ENCODE data around the gene GTPBP3. TPM values are rescaled to one million over a fixed set of nuclear protein-coding genes. Genes with fewer than 3 reads are reported as not detected.

GTPBP3 gene
- total and polyA plus RNA-seq, 9 of the 15 experiments (the other 6 are each of a cell fraction or from before 2014, with no cell fraction given) = 4.9 to 124 (median 22.6) TPM

DNA sequence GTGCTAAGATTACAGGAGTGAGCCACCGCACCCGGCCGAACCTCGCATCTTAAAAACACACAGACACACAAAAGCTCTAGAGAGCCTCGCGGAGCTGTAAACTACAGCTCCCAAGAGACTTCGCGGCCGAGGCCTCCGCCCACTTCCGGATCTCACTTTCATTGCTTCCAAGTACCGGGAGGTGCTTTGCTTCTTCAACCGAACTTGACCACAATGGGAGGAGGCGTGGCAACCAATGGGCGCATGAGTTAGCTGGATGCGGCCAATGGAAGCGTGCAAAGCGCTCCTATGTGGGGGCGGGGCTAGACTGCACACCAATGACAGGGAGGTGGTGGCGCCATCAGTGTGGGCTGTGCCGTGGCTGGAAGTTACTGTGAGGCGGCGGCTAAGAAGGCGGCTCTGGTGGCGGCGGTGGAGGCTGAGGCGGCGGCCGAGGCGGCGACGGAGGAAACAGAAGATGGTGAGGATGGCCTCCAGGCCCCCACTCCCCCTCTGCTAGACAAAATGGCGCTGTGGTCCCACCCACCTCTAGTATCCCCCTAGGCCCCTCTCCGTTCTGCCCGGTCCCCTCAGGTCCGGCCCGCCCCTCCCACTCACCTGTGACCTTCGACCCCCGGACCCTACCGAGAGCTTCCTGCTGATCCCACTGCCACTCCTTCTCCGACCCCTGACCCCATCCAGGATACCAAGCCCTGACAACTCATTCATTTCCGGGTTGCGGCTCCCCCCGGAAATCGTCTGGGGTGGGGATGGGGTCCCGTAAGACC, 28.0 kb upstream of the GTPBP3 start, which contains the start of gene DDA1 (continued):
- no peak for TF ChIP-seq ZNF239 (CRISPR knock-in tag; IDR thresholded peaks at IDR 0.05)
- TF ChIP-seq, protein P1, sequence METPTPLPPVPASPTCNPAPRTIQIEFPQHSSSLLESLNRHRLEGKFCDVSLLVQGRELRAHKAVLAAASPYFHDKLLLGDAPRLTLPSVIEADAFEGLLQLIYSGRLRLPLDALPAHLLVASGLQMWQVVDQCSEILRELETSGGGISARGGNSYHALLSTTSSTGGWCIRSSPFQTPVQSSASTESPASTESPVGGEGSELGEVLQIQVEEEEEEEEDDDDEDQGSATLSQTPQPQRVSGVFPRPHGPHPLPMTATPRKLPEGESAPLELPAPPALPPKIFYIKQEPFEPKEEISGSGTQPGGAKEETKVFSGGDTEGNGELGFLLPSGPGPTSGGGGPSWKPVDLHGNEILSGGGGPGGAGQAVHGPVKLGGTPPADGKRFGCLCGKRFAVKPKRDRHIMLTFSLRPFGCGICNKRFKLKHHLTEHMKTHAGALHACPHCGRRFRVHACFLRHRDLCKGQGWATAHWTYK (CRISPR knock-in tag; IDR thresholded peaks at IDR 0.05) = no peak
- TF ChIP-seq BDP1 (IDR thresholded peaks at IDR 0.05; ENCODE audit: insufficient read depth, insufficient read length) = peak; percentile 27
- peak in 1 of 2 experiments; percentile 77; a peak in 2 of 4 replicates for TF ChIP-seq HDAC1 (IDR thresholded peaks at IDR 0.05)
- TF ChIP-seq GABPB2 (CRISPR knock-in tag; conservative IDR thresholded peaks at IDR 0.05) = no peak
- TF ChIP-seq ARHGAP35 (IDR thresholded peaks at IDR 0.05; ENCODE audit: partially characterized antibody) = no peak
- TF ChIP-seq, protein P2, sequence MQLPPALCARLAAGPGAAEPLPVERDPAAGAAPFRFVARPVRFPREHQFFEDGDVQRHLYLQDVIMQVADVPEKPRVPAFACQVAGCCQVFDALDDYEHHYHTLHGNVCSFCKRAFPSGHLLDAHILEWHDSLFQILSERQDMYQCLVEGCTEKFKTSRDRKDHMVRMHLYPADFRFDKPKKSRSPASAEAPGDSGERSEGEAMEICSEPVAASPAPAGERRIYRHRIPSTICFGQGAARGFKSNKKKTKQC (CRISPR knock-in tag; IDR thresholded peaks at IDR 0.05) = no peak
- TF ChIP-seq ZNF121 (CRISPR knock-in tag; conservative IDR thresholded peaks at IDR 0.05) = no peak
- TF ChIP-seq MEIS2 (IDR thresholded peaks at IDR 0.05; ENCODE audit: partially characterized antibody) = no peak
- TF ChIP-seq ZNF253 (CRISPR knock-in tag; conservative IDR thresholded peaks at IDR 0.05) = no peak
- TF ChIP-seq POLR2H (tag; IDR thresholded peaks at IDR 0.05; ENCODE audit: low read depth) = no peak
- TF ChIP-seq NBN (IDR thresholded peaks at IDR 0.05; ENCODE audit: low read depth) = no peak; the same call in 1 of the 2 replicates
- TF ChIP-seq ZNF766 (CRISPR knock-in tag; conservative IDR thresholded peaks at IDR 0.05) = no peak
- TF ChIP-seq MCM2 (IDR thresholded peaks at IDR 0.05; ENCODE audit: low read depth) = no peak
- TF ChIP-seq ZNF280B (CRISPR knock-in tag; IDR thresholded peaks at IDR 0.05) = no peak
- peak; percentile 64 for TF ChIP-seq ETV1 (tag; conservative IDR thresholded peaks at IDR 0.05; ENCODE audit: low read depth)
- TF ChIP-seq CBFA2T2 (conservative IDR thresholded peaks at IDR 0.05) = no peak
- TF ChIP-seq SIN3A (IDR thresholded peaks at IDR 0.05; ENCODE audit: borderline replicate concordance in 2 of 2, control insufficient read depth in 1 of 2, low read depth in 2 of 2, low read length in 2 of 2) = peak in 1 of 2 experiments; percentile 40; a peak in 3 of 4 replicates
- no peak for TF ChIP-seq KDM4B (IDR thresholded peaks at IDR 0.05; ENCODE audit: borderline replicate concordance in 2 of 2, low read depth in 1 of 2)
- 0 out of 2 replicates have a peak, but pooled peaks have one; percentile 53 for TF ChIP-seq CREB1 (IDR thresholded peaks at IDR 0.05)
- peak; percentile 77 for TF ChIP-seq CREB1 (CRISPR knock-in tag; IDR thresholded peaks at IDR 0.05)
- TF ChIP-seq, protein P3, sequence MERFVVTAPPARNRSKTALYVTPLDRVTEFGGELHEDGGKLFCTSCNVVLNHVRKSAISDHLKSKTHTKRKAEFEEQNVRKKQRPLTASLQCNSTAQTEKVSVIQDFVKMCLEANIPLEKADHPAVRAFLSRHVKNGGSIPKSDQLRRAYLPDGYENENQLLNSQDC (CRISPR knock-in tag; IDR thresholded peaks at IDR 0.05) = no peak
- TF ChIP-seq POLR2G (IDR thresholded peaks at IDR 0.05; ENCODE audit: low read depth, low read length) = peak; percentile 83
- TF ChIP-seq HDGF (IDR thresholded peaks at IDR 0.05) = no peak
- peak; percentile 41; the same call in 1 of the 2 replicates for TF ChIP-seq ZEB2 (IDR thresholded peaks at IDR 0.05)
